GM19395 (cell line): Measurements from ENCODE around the gene GGT7.
"Not testable (repeated sequence)": the region's sequence is repeated elsewhere in the genome, so short reads cannot be mapped to it uniquely, and the experiment has no call there.

Source experiments
- ATAC-seq: cut with Tn5 transposase; IDR thresholded peaks from one replicate; pipeline ENCODE4 v1.9.1; 2021; ENCODE audit warnings: mild to moderate bottlenecking, moderate library complexity; ENCODE audit not compliant: unreplicated experiment

Gene GGT7

GRCh38 chr20:34883809-34884208 is 11.2 kb upstream of the GGT7 start:
- ATAC-seq = no peak

- no peak for ATAC-seq
Observed at GRCh38 chr20:34883087-34883688, 10.5 kb upstream of the GGT7 start.

GRCh38 chr20:34881689-34882088 is 9.0 kb upstream of the GGT7 start:
- ATAC-seq = no peak

GRCh38 chr20:34880971-34881370 is 8.3 kb upstream of the GGT7 start:
- ATAC-seq = not testable (repeated sequence)

- ATAC-seq = no peak
Observed at GRCh38 chr20:34880215-34880850, 7.7 kb upstream of the GGT7 start.

- peak; percentile 33 for ATAC-seq
Observed at GRCh38 chr20:34876406-34877282, 4.0 kb upstream of the GGT7 start, which contains the start of gene ACSS2. Gene ACSS2, plus strand, starts transcription at chr20:34876612. Its CDS starts 34 bp downstream, at chr20:34876646.

- ATAC-seq = peak; percentile 59
Observed at GRCh38 chr20:34875642-34876405, 3.2 kb upstream of the GGT7 start.

- no peak for ATAC-seq
Observed at GRCh38 chr20:34874094-34874654, 1.5 kb upstream of the GGT7 start.

GRCh38 chr20:34873583-34874093 is 982 bp upstream of the GGT7 start:
- no peak for ATAC-seq

- no peak for ATAC-seq
Observed at GRCh38 chr20:34871966-34872621, 562 bp downstream of the GGT7 start.

GRCh38 chr20:34871320-34871926 is 1.2 kb downstream of the GGT7 start:
- no peak for ATAC-seq

- no peak for ATAC-seq
Observed at GRCh38 chr20:34864216-34864615, 8.4 kb downstream of the GGT7 start.

GRCh38 chr20:34863421-34863965 is 9.2 kb downstream of the GGT7 start:
- ATAC-seq = no peak

GRCh38 chr20:34862724-34863123 is 9.9 kb downstream of the GGT7 start:
- no peak for ATAC-seq

GRCh38 chr20:34861386-34862084 is 11.1 kb downstream of the GGT7 start:
- no peak for ATAC-seq

GRCh38 chr20:34859826-34860545 is 12.7 kb downstream of the GGT7 start:
- no peak for ATAC-seq

GRCh38 chr20:34859367-34859766 is 13.3 kb downstream of the GGT7 start:
- no peak for ATAC-seq

GRCh38 chr20:34852298-34852697 is 20.4 kb downstream of the GGT7 start:
- no peak for ATAC-seq
